HFF-Myc (cell line): ENCODE measurements around the gene POLE3.

Source experiments
- DNase-seq: peaks from one replicate; pipeline ENCODE4 v3.0.0-alpha.2; 2011; ENCODE audit warnings: low read depth; ENCODE audit errors: extremely low read depth
- H3K4me3 ChIP-seq: replicated peaks from 2 replicates; pipeline ENCODE4 v1.5.1; 2011; ENCODE audit warnings: low read depth, mild to moderate bottlenecking, control low read depth, low read length
- TF ChIP-seq, protein P1 (sequence below): IDR thresholded peaks from 2 replicates; pipeline ENCODE4 v1.5.1; 2012; ENCODE audit warnings: mild to moderate bottlenecking, low read depth, low read length, control low read depth; ENCODE audit errors: missing control alignments

Gene POLE3

DNA sequence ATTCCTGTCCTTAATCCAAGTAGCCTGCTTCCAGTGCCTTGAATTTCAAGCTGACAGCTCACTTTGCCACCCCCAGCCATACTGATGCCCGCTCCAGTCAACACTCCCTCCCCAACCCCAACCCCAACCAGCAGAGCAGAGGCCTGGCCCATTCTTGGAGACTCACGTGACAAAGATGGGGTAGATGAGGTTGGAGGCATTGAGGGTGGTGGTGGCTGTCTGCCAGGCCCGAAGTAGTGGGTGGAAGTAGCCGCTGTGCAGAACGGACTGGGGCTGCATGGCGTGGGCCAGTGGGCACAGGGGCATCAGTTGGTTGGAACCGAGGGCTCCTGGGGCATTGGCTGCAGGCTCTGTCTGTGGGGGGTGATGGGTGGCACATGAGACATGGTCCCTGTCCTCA, 17.2 kb downstream of the POLE3 start:
- no peak overlapping the region for H3K4me3 ChIP-seq
- TF ChIP-seq, protein P1, sequence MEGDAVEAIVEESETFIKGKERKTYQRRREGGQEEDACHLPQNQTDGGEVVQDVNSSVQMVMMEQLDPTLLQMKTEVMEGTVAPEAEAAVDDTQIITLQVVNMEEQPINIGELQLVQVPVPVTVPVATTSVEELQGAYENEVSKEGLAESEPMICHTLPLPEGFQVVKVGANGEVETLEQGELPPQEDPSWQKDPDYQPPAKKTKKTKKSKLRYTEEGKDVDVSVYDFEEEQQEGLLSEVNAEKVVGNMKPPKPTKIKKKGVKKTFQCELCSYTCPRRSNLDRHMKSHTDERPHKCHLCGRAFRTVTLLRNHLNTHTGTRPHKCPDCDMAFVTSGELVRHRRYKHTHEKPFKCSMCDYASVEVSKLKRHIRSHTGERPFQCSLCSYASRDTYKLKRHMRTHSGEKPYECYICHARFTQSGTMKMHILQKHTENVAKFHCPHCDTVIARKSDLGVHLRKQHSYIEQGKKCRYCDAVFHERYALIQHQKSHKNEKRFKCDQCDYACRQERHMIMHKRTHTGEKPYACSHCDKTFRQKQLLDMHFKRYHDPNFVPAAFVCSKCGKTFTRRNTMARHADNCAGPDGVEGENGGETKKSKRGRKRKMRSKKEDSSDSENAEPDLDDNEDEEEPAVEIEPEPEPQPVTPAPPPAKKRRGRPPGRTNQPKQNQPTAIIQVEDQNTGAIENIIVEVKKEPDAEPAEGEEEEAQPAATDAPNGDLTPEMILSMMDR, result no peak
- no peak for DNase-seq

DNA sequence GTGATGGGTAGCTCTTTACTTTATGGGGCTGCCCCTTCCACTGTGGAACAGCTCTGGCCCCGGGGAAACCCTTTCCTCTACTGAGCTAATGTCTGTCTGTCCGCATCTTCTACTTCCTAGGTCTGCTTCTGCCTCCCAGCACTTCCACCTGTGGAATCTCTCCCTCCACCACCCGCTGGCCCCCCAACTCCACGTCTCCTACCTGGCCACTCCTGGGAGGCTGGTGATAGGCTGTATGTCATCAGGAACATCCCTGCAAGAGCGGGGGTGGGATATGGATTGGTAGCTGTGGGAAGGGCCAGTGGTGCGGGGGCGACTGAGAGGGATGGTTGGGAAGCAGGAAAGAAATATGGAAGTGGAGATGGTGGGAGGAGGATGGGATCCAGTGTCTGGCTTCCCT, 18.6 kb downstream of the POLE3 start:
- TF ChIP-seq, protein P1, result no peak
- H3K4me3 ChIP-seq, result no peak overlapping the region
- no peak for DNase-seq

DNA sequence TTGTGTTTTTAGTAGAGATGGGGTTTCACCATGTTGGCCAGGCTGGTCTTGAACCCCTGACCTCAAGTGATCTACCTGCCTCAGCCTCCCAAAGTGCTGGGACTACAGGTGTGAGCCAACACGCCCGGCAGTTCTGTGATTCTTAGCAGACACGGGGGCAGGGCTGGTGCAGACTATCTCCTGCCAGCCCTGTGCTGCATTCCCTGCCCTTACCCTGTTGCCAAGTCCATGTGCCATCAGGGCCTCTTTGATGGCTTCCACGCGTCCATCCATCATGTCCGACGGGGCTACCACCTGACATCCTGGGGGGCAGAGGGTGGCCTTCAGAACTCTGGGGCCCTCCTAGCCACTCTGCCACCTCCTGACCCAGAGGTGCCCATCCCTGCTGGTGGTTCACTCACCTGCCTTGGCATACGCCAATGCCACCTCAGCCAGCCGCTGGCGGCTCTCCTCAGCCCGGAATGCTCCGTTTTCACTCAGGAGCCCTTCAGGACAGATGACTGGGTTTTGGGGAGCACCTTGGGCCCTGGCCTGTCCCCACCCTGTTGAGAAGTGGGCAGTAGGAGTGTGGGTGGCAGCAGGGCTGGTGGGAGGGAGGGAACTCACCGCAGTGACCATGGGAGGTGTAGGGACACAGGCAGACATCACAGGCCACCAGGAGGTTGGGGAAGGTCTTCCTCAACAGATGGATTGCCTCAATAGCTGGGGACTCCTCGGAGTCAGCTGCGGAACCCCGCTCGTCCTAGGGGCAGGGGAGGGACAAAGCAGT, 20.1 kb downstream of the POLE3 start:
- no peak for DNase-seq
- H3K4me3 ChIP-seq, result no peak overlapping the region
- TF ChIP-seq, protein P1, result no peak

DNA sequence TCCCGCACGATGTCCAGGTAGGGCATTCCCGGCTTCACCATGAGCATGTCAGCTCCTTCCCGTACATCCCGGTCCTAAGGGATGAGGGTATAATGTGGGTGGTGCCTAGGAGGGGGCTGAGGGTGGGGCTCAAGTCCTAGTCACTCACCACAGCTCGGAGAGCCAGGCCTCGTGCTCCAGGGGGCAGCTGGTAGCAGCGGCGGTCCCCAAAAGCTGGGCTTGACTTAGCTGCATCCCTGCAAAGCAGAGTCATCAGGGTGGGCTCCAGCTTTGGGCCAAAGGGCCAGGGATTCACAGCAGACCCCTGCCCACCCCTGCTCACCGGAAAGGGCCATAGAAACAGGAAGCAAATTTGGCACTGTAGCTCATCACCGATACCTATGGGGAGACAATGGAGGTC, 21.0 kb downstream of the POLE3 start:
- H3K4me3 ChIP-seq, result no peak overlapping the region
- TF ChIP-seq, protein P1, result no peak
- DNase-seq, result no peak

DNA sequence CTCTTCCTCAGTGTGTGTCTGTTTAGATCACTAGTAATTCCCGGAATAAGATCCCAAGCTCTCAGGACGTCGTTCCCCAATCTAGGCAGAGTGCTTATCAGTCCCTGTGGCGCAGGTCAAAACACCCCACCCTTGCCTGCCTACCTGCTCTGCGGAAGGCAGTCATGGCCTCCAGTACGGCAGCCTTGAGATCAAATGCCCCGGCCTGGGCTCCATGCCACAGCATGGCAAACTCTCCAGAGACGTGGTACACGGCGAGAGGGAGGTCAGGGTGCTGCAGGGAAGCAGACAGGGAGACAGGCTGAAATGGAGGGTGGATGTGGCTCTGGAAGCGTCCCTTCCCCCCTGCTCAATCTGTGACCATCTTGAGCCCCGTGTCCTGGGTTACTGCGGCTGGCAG, 21.6 kb downstream of the POLE3 start:
- no peak overlapping the region for H3K4me3 ChIP-seq
- DNase-seq, result no peak
- TF ChIP-seq, protein P1, result no peak

DNA sequence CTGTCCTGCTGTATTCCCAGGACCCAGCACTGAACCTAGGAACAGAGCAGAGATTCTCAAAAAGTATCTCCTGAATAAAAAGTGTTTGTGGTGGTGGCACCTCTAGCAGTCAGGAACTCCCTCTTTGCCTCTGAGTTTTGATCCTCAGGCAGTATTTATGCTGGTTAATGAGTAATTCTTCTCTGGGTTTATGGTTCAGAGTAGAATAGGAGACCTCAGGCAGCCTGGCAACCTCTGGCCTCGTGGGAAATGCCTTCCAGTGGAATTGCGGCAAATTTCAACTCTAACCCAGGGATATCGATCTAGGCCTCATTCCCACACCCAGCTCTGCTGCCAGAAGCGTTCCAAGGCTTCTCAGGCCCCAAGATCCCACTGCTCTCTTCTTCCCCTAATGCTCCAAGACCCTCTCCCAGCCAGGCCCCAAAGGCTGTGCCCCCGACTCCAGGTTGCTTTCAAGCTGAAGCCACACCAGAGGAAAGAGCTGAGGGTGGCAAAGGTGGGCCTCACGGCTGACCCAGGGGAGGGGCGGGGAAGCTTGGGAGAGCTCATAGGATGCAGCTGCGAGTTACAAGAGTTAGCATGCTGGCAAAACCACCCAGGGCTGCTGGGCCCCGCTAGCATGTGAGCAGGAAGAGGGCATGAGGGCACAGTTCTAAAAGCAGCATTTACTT, 22.8 kb downstream of the POLE3 start:
- TF ChIP-seq, protein P1, result no peak
- no peak for DNase-seq
- H3K4me3 ChIP-seq, result no peak overlapping the region
